Ectodermal cell (in vitro differentiated cells): ENCODE measurements around the gene TBL1XR1.
"Not testable (repeated sequence)": the region's sequence is repeated elsewhere in the genome, so short reads cannot be mapped to it uniquely, and the experiment has no call there.

Experiments
- H3K27ac ChIP-seq: 2 replicates; pipeline ENCODE4 v1.7.0; 2013; ENCODE audit warnings: mild to moderate bottlenecking, low read depth, low read length; ENCODE audit not compliant: insufficient read depth, poor library complexity, severe bottlenecking
- H3K27me3 ChIP-seq: 2 replicates; pipeline ENCODE4 v1.7.0; 2013; ENCODE audit warnings: mild to moderate bottlenecking, low read length; ENCODE audit not compliant: insufficient read depth, control insufficient read depth, poor library complexity, severe bottlenecking
- H3K36me3 ChIP-seq: one replicate; pipeline ENCODE4 v1.7.0; 2013; ENCODE audit warnings: low read length; ENCODE audit not compliant: control insufficient read depth, insufficient read depth
- H3K4me1 ChIP-seq: one replicate; pipeline ENCODE4 v1.7.0; 2013; ENCODE audit warnings: low read length; ENCODE audit not compliant: control insufficient read depth, insufficient read depth
- H3K4me3 ChIP-seq: 2 replicates; pipeline ENCODE4 v1.7.0; 2013; ENCODE audit warnings: low read depth, low read length, control low read depth; ENCODE audit not compliant: insufficient read depth
- H3K9me3 ChIP-seq: 2 replicates; pipeline ENCODE4 v1.7.0; 2013; ENCODE audit warnings: mild to moderate bottlenecking, low read length, moderate library complexity; ENCODE audit not compliant: control insufficient read depth
- WGBS, 2 experiments: methylation state at CpG; one replicate each; pipeline ENCODE4 v1.1.7; 2013; ENCODE audit warnings: missing lambda C conversion rate in 2 of 2; 5-methylcytosine and 5-hydroxymethylcytosine counted together

Gene TBL1XR1

GRCh38 chr3:177209509-177209908 lies 12.2 kb upstream of the TBL1XR1 start:
- H3K4me3 ChIP-seq = no peak overlapping the region

DNA sequence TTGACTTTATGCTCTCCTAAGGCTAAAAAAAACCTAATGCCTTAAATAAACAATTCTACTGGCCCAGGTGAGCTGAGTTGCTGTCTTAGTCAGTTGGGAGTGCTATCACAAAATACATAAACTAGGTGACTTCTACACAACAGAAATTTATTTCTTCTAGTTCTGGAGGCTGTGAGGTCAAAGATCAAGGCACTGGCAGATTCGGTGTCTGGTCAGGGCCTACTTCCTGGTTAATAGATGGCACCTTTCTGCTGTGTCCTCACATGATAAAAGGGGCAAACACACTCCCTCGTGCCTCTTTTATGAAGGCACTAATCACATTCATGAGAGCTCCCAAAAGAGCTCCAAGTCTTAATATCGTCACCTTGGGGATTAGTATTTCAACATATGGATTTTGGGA lies 11.5 kb upstream of the TBL1XR1 start:
- WGBS, 2 experiments = 87 to 93% methylated on average over 3 of the region's 3 CpGs
- no peaks in the 10 kb centered on the region for H3K9me3 ChIP-seq
- no peaks in the 10 kb centered on the region for H3K36me3 ChIP-seq

More at GRCh38 chr3:177209509-177209908, 12.2 kb upstream of the TBL1XR1 start:
- no peaks in the 10 kb centered on the region for H3K36me3 ChIP-seq
- no peaks in the 10 kb centered on the region for H3K27me3 ChIP-seq
- H3K4me1 ChIP-seq = no peaks in the 10 kb centered on the region
- no peaks in the 10 kb centered on the region for H3K9me3 ChIP-seq
- H3K27ac ChIP-seq = no peak overlapping the region
- WGBS, 2 experiments = 94 to 95% methylated on average over 5 of the region's 5 CpGs

GRCh38 chr3:177208223-177208622 lies 10.9 kb upstream of the TBL1XR1 start:
- no peaks in the 10 kb centered on the region for H3K27me3 ChIP-seq
- no peaks in the 10 kb centered on the region for H3K9me3 ChIP-seq
- no peak overlapping the region for H3K27ac ChIP-seq
- H3K4me3 ChIP-seq = no peak overlapping the region
- no peaks in the 10 kb centered on the region for H3K4me1 ChIP-seq
- no peaks in the 10 kb centered on the region for H3K36me3 ChIP-seq
- 93 to 98% methylated on average over 4 to 6 of the region's 6 CpGs for WGBS, 2 experiments

More for the DNA sequence above, 11.5 kb upstream of the TBL1XR1 start:
- no peak overlapping the region for H3K27ac ChIP-seq
- H3K27me3 ChIP-seq = no peaks in the 10 kb centered on the region
- no peaks in the 10 kb centered on the region for H3K4me1 ChIP-seq
- H3K4me3 ChIP-seq = no peak overlapping the region

GRCh38 chr3:177206936-177207335 lies 9.7 kb upstream of the TBL1XR1 start:
- no peaks in the 10 kb centered on the region for H3K4me1 ChIP-seq
- 87 to 96% methylated on average over 3 to 4 of the region's 4 CpGs for WGBS, 2 experiments

GRCh38 chr3:177203689-177204395 lies 6.6 kb upstream of the TBL1XR1 start:
- H3K27ac ChIP-seq = no peak overlapping the region
- no peaks in the 10 kb centered on the region for H3K4me1 ChIP-seq
- no peak overlapping the region for H3K4me3 ChIP-seq
- H3K9me3 ChIP-seq = no peaks in the 10 kb centered on the region
- no peaks in the 10 kb centered on the region for H3K27me3 ChIP-seq
- H3K36me3 ChIP-seq = no peaks in the 10 kb centered on the region
- WGBS, 2 experiments = 96% methylated on average over 43 of the region's 43 CpGs

More at GRCh38 chr3:177206936-177207335, 9.7 kb upstream of the TBL1XR1 start:
- Histone ChIP-seq H3K27me3 (no peaks in the 10 kb centered on the region), H3K9me3 (no peaks in the 10 kb centered on the region), H3K4me3 (no peak overlapping the region), H3K36me3 (no peaks in the 10 kb centered on the region), H3K27ac (no peak overlapping the region)

GRCh38 chr3:177203016-177203415 lies 5.7 kb upstream of the TBL1XR1 start:
- H3K27ac ChIP-seq, H3K4me1 ChIP-seq, H3K27me3 ChIP-seq, H3K36me3 ChIP-seq, H3K9me3 ChIP-seq, H3K4me3 ChIP-seq: not testable (repeated sequence)
- WGBS, 2 experiments = 94 to 97% methylated on average over 4 of the region's 4 CpGs

DNA sequence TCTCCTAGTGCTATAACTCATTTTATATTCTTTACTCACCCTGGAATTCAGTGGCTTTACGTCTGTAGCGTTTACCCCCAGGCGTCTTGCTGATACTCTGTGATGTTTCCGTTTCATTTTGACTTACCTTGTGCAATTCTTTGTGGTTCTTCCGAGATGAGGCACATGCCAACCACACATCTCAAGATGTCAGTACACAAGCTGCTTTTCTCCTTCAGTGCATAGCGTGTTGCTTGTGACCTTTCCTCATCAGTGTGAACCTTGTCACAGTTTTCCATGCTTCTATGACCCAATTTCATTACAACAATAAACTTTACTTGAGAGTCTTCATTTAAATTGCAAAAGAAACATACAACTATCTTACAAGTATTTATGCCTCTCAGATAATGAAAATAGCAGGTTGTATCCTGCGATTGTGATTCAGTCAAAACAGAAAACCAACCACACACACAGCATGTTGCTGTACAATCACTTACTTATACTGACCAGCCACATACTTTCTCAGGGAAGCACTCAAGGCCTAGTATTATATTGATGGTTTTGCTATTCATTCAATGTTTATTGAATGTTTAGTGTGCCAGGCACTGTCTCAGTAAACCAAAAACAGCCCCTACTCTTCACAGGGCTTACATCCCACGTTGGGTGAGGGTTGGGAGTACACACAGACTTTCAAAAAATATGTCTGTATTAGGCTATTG lies 4.6 kb upstream of the TBL1XR1 start:
- Histone ChIP-seq H3K9me3 (no peaks in the 10 kb centered on the region), H3K4me1 (no peaks in the 10 kb centered on the region), H3K4me3 (no peak overlapping the region), H3K27me3 (no peaks in the 10 kb centered on the region), H3K36me3 (no peaks in the 10 kb centered on the region), H3K27ac (no peak overlapping the region)
- WGBS, 2 experiments = 94 to 95% methylated on average over 8 of the region's 8 CpGs

DNA sequence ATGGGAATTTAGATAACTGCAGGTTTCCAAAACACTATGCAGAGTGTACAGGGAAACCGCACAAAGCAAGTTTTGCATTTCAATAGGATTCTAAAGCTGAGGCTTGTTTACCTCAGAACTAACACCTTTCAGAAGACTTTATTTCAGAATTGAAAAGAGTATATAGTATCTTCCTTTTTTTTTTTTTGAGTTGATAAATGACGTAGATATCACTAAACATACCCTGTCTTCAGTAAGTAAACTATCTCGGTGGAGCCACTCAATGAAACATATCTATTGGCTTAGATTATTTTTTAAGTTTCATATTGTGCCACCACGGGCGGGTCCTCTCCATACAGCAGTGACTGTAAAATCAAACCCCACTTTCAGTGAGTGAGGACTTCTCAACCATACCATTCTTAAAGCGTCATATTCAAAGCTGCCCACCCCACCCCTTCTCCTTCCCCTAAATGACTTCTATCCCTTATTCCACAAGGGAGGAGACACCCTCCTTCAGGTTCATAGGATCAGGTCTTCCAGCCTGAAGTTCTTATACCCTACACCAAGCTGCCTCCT lies 2.0 kb upstream of the TBL1XR1 start:
- Histone ChIP-seq H3K36me3 (no peaks in the 10 kb centered on the region), H3K9me3 (no peaks in the 10 kb centered on the region), H3K27me3 (no peaks in the 10 kb centered on the region), H3K4me1 (peaks cover 4% of the 10 kb centered on the region), H3K27ac (no peak overlapping the region), H3K4me3 (no peak overlapping the region)
- WGBS, 2 experiments = 69 to 71% methylated on average over 4 to 5 of the region's 6 CpGs

DNA sequence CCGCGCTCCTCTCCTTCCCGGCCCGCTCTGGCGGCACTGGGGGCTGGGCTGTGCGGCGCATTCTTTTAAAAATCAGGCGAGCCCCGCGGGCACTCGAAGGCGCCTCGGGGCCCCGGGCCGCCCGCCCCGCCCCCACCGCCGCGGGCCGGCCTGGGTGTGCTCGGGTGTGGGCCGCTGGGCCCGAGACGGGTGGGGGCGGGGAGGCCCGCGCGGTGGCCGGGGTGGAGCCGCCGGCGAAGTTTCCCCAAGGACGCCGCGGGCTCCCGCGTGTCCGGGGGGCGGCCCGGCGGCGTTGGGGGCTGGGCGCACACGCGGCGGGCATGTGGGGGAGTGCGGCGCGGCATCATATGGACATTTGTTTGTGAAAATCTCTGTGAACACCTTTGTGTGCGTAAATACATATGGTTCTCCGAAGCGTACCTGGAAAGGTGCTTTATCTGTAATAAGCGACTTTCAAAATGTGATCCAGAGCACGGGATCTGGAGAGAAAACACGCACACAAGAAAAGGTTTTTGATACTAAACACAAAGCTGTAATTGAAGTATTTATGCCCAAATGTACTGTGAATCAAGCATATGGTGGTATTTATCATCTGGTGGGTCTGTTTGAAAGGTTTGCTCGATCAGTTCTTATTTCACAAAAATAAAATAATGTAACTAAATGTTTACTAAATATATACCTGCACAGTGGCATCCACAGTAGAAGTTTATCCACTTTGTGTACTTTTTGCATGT lies 612 bp upstream of the TBL1XR1 start:
- 1% methylated on average over 56 of the region's 57 CpGs for WGBS, 2 experiments
- Histone ChIP-seq H3K27ac (peak overlapping the region; percentile 86), H3K27me3 (no peaks in the 10 kb centered on the region), H3K4me3 (peak overlapping the region; percentile 46), H3K36me3 (no peaks in the 10 kb centered on the region), H3K9me3 (no peaks in the 10 kb centered on the region), H3K4me1 (peaks cover 9% of the 10 kb centered on the region)
